Neuron (in vitro differentiated cells): ENCODE results near the gene LDLRAD1.
"Not testable (repeated sequence)": the region's sequence is repeated elsewhere in the genome, so short reads cannot be mapped to it uniquely, and the experiment has no call there.

Experiments
- H2AFZ ChIP-seq: one replicate; pipeline ENCODE4 v1.6.1; 2013; ENCODE audit warnings: low read depth, mild to moderate bottlenecking, inconsistent platforms, low read length, moderate library complexity
- H3K27me3 ChIP-seq: one replicate; pipeline ENCODE4 v1.6.1; 2013; ENCODE audit warnings: low read length; ENCODE audit not compliant: insufficient read depth
- H3K36me3 ChIP-seq: one replicate; pipeline ENCODE4 v1.6.1; 2013; ENCODE audit warnings: low read length; ENCODE audit not compliant: insufficient read depth
- H3K4me1 ChIP-seq: one replicate; pipeline ENCODE4 v1.6.1; 2013; ENCODE audit warnings: low read length; ENCODE audit not compliant: insufficient read depth
- H3K4me3 ChIP-seq: 2 replicates; pipeline ENCODE4 v1.5.1; 2013; ENCODE audit warnings: mild to moderate bottlenecking, low read length, moderate library complexity
- H3K9me3 ChIP-seq: one replicate; pipeline ENCODE4 v1.6.1; 2013; ENCODE audit warnings: low read length

The LDLRAD1 gene, protein sequence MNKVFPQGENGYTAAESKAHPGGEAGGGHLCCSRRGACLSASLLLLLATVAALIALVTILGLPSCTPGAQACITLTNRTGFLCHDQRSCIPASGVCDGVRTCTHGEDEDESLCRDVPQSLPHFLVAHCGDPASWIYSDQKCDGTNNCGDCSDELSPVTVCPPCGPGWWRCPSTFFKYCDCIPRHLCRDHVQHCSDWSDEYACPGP

DNA sequence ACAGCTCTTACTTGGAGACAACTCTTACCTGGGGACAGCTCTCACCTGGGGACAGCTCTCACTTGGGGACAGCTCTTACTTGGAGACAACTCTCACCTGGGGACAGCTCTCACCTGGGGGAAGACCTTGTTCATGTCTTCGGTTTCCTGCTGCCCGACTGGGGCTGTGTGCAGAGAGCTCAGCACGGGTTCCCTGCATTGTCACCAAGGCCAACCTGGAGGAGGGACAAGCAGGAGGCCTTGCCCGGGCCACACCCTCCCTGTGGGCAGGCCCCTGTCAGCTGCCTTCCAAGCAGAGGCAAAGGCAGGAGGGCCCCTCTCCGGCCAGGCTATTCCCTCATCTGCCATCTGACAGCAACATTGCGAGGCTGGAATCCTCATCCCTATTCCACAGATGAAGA, at the start of gene LDLRAD1:
LDLRAD1 (minus strand) TSS at position 208 of the 400 bp plus-strand sequence; CDS start at position 134, 74 bp downstream.
- H3K27me3 ChIP-seq, result peaks cover 11% of the 10 kb centered on the region

DNA sequence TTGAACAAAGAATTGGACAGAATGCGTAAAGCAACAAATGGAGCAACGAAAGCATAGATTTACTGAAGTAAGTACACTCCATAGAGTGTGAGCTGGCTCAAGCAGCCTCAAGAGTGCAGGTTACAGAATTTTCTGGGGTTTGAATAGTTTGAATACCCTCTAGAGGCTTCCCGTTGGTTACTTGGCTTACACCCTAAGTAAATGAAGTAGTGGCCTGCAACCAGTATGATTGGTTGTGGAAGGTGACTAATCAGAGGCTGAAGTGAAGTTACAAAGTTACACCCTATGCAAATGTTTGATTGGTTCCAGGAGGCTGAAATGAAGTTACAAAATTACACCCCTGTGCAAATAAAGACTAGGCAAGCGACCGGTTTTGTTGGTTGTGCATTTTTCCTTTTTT, 46.3 kb upstream of the LDLRAD1 start:
- Histone ChIP-seq H3K36me3 (no peaks in the 10 kb centered on the region), H3K9me3 (no peaks in the 10 kb centered on the region), H3K27me3 (no peaks in the 10 kb centered on the region), H2AFZ (no peak overlapping the region), H3K4me1 (no peaks in the 10 kb centered on the region), H3K4me3 (no peak overlapping the region)

More for the DNA sequence above, at the start of gene LDLRAD1:
- no peak within 1 kb of the TSS for H3K4me3 ChIP-seq
- peaks cover 6% of the 10 kb centered on the region for H3K4me1 ChIP-seq
- H3K36me3 ChIP-seq, result no peaks in the 10 kb centered on the region
- H2AFZ ChIP-seq, result no peak within 1 kb of the TSS
- no peaks in the 10 kb centered on the region for H3K9me3 ChIP-seq

DNA sequence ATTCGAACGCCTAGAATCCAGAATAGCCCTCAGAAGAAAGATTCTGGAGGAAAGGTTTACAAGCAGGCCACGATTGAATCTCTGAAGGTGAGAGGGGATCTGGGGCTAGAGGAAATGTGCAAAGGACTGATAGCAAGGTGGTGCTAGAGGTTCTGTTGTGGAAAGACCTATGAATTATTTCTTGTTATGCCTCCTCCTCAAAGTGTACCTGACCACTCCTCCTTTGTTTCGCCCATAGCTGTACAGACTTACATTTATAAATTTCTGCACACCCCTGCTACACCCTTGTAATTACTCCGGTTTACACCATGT, 36.4 kb upstream of the LDLRAD1 start:
- no peaks in the 10 kb centered on the region for H3K9me3 ChIP-seq
- no peaks in the 10 kb centered on the region for H3K36me3 ChIP-seq
- H3K4me1 ChIP-seq, result peaks cover 20% of the 10 kb centered on the region
- peak overlapping the region; percentile 52 for H2AFZ ChIP-seq
- peak overlapping the region; percentile 86 for H3K4me3 ChIP-seq
- H3K27me3 ChIP-seq, result no peaks in the 10 kb centered on the region

DNA sequence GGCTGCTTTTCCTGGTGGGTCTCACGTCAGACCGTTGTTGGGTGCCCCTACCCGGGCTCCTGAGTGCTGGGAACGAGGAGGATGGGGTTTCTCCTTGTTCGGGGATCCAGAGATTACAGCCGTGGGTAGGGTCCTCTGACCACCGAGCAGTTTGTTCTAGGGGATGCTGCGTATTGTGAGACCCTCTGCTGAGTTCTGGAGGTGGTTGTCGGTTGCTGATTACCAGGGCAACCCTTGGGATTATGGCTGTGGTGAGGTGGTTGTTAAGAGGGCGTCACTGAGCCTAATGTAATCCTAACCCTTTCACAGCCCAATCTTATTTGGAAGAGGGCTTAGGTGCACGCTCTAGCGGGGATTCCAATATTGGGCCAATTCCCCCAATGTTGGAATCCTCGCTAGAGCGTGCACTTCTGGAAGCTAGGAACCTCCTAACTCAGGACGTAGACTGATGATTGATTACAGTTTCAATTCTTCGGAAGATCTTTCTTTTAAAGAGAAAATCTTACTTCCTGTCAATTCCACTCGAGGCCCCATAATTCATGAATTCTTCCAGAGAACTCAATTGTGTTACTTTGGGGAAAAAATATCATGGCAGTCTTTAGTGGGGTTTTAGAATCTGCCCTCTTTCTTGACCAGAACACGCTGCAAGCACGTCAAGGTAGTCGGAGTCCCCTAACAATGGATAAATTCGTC, 35.9 kb upstream of the LDLRAD1 start:
- Histone ChIP-seq H3K4me1 (peaks cover 20% of the 10 kb centered on the region), H3K9me3 (no peaks in the 10 kb centered on the region), H2AFZ (peak overlapping the region; percentile 52), H3K4me3 (peak overlapping the region; percentile 86), H3K36me3 (no peaks in the 10 kb centered on the region), H3K27me3 (no peaks in the 10 kb centered on the region)

DNA sequence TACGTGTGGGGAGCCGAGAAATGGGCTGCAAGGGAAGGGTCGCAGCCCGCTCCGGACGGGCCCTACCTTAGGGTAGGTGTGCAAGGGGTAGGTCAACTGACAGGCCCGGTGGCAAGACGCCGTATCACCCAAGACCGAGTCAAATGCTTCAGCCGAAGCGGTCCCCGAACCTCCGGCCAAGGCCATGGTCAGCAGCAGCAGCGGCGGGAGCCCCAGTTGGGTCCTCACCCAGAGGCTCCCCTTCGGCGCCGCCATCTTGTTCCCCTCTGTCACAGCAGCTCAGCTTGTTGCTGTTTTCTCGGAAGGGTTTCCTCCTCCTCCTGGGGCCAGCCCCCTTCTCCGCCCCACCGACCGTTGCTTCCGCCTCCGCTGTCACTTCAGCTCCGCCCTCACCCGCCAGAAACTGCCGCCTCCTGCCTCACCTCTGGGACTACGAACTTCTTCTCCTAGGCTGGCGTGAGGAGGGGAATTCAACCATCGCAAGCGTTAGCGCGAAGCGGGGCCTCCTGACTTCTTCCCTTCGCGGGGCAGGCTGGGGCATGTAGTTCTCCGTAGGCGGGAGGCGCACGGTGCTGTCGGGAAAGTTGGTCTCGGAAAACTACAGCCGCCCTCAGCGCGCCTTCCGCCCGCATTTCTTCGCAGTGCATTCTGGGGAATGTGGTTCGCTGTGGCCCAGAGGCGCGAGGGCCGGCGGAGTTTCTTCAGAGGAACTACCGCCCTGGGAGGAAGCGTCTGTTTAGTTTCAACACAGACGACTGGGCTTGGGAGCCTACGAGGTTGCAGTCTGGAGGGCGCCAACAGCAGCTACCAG, 35.2 kb upstream of the LDLRAD1 start, which contains the start of the genes TCEANC2 and TMEM59:
TCEANC2 (plus strand) TSS at position 675 of the 811 bp plus-strand sequence. CDS start 815 bp downstream, outside the sequence.
TMEM59 (minus strand) TSS at position 271 of the 811 bp plus-strand sequence; CDS start at position 255, 16 bp downstream.
- Histone ChIP-seq H3K9me3 (no peaks in the 10 kb centered on the region), H3K4me1 (peaks cover 20% of the 10 kb centered on the region), H3K36me3 (no peaks in the 10 kb centered on the region), H3K4me3 (peak within 1 kb of the TSS; percentile 86), H3K27me3 (no peaks in the 10 kb centered on the region), H2AFZ (peak within 1 kb of the TSS; percentile 52)

DNA sequence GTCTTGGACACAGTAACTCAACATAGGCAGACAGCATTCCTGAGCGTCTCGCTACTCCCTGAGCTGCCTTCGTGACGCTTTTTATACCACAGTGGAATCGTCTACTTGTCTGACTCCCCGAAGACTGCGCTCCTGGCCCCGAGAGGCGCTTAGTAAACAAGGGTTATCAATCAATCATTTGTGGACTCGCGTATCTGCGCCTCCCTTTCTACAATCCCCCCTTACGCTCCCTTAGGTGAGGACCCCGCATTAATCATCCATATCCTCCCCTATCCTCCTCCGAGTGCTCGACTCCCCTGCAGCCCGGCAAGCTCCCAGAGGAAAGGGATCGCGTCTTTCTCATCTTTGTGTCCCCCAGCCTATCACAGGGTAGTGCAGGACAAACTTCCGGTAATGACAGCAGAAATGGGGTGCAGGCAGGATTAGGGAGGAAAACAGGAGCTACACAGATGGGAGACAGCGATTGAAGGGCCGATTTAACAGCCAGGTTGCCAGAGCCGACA, 34.5 kb upstream of the LDLRAD1 start:
- no peaks in the 10 kb centered on the region for H3K27me3 ChIP-seq
- peak overlapping the region; percentile 12 for H2AFZ ChIP-seq
- no peaks in the 10 kb centered on the region for H3K9me3 ChIP-seq
- H3K4me3 ChIP-seq, result peak overlapping the region; percentile 86
- H3K36me3 ChIP-seq, result no peaks in the 10 kb centered on the region
- H3K4me1 ChIP-seq, result peaks cover 20% of the 10 kb centered on the region

DNA sequence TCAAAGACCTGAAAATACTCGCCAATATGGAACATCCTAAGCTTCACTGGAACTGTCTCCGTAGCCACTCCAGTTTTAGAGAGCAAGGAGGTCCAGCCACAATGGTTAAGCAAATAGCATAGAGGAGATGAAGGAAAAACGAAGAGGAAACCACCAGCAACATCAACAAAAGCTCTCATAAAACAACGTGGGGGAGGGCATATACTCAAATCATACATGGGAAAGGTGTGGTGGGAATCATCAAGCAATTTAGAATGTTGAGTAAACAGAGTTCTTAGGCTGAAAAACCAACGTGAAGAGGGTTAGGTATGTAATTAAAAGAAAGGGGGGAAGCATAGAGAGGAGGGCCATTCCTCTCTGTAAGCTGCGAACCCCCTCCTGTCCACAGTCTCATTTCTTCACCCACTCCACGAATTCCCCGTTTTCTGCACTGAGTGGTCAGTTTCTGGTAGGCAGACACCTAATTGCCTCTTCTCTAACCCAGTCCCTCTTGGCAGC, 34.0 kb upstream of the LDLRAD1 start:
- Histone ChIP-seq H3K27me3 (no peaks in the 10 kb centered on the region), H3K4me1 (peaks cover 20% of the 10 kb centered on the region), H3K36me3 (no peaks in the 10 kb centered on the region), H3K9me3 (no peaks in the 10 kb centered on the region), H2AFZ (no peak overlapping the region), H3K4me3 (peak overlapping the region; percentile 86)

DNA sequence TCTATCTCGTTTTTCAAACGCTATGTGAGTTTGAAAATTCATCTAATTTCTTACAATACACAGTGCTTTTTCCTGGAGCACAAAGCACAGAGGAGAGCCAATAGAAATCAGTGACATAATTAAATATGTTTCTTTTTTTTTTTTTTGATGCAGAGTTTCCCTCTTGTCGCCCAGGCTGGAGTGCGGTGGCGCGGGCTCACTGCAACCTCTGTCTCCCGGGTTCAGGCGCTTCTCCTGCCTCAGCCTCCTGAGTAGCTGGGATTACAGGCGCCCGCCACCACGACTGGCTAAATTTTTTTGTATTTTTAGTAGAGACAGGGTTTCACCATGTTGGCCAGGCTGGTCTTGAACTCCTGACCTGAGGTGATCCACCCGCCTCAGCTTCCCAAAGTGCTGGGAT, 32.4 kb upstream of the LDLRAD1 start:
- peaks cover 20% of the 10 kb centered on the region for H3K4me1 ChIP-seq
- not testable (repeated sequence) for H2AFZ ChIP-seq, H3K4me3 ChIP-seq, H3K36me3 ChIP-seq, H3K27me3 ChIP-seq, H3K9me3 ChIP-seq

DNA sequence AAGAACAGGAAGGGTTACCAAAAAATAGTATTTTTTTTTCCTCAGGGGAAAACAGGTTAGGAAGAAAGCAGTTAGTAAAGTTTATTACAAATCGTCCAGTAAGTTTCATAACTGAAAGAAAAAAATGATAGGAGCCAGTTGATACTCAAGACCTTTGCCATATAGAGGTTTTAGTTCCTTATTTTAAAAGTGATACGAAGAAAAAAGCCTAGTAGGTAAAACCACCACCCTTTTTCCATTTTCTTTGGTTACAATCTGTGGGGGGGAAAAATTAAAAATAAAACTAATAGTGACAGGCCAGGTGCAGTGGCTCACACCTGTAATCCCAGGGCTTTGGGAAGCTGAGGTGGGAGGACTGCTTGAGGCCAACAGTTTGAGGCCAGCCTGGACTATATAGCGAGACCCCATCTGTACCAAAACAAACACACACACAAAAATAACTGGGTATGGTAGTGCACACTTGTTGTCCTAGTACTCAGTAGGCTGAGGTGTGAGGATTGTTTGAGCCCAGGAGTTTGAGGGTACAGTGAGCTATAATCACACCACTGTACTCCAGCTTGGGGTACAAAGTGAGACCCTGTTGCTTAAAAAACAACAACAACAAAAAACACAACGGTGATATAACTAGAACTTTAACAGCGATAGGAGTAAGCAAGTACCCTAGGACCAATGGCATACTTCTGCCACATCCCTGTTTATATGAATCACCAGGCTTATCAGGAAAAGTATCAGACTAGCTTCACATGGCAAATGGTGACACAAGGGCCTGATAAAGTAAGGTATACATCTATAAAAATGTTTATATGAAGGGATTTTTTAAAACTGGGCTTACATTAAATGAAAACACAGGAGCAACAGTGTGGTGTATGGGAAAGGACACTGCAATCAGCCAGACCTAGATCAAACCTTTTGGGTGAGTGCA, 29.7 kb upstream of the LDLRAD1 start:
- H3K4me3 ChIP-seq, result no peak overlapping the region
- no peaks in the 10 kb centered on the region for H3K9me3 ChIP-seq
- H3K4me1 ChIP-seq, result peaks cover 12% of the 10 kb centered on the region
- no peaks in the 10 kb centered on the region for H3K27me3 ChIP-seq
- H3K36me3 ChIP-seq, result peaks cover 13% of the 10 kb centered on the region
- no peak overlapping the region for H2AFZ ChIP-seq

DNA sequence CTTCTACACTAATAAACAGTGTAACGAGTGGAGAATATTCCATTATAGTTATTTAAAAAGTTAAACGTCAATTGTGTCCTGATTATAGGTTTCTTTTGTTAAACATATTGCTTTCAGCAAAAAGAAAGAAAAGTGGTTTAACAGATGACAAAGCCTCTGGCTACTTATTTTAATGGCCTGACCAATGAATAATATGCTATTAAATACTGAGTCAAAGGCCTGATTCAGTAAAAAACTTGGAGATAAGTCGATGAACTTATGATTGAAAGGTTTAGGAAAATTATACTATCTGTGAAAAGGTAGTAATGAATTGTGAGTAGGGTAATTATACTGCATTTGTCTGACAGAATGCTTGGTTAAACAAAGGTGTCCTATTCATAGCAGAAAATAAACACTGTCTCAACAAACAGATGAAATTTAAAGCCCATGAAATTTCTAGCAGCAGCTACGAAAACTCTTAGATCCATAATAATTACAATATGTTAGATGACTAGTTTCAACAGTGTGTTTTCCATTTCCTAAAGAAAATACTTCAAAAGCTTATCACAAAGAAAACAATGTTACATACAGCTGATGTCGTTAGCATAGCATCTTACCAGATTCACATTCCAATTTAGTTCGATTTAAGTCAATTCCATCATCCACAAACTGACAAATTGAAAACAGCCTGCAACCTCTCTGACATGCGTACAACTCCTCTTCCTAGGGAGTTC, 28.8 kb upstream of the LDLRAD1 start:
- H3K27me3 ChIP-seq, result no peaks in the 10 kb centered on the region
- peaks cover 21% of the 10 kb centered on the region for H3K36me3 ChIP-seq
- H2AFZ ChIP-seq, result no peak overlapping the region
- H3K4me1 ChIP-seq, result peaks cover 10% of the 10 kb centered on the region
- no peaks in the 10 kb centered on the region for H3K9me3 ChIP-seq
- no peak overlapping the region for H3K4me3 ChIP-seq

DNA sequence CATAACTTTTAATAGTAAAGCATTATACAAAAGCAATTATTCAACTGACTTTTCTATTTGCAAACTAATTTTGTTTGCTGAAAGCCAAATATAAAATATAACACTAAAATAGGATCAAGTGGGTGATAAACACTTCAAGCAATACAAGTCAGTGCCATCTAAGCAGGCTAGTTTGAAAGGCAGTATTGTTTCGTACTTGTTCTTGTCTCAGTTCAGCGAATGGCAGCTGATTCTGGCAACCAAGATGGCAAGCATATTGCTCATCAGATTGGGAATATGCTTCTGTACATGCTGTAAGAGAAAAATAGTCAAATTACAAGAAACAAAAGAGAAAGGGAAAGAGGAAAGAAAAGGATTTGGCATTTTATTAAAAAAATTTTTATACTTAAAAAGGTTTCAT, 27.5 kb upstream of the LDLRAD1 start:
- Histone ChIP-seq H3K27me3 (no peaks in the 10 kb centered on the region), H3K4me3 (no peak overlapping the region), H3K36me3 (peaks cover 34% of the 10 kb centered on the region), H2AFZ (no peak overlapping the region), H3K9me3 (no peaks in the 10 kb centered on the region), H3K4me1 (no peaks in the 10 kb centered on the region)

DNA sequence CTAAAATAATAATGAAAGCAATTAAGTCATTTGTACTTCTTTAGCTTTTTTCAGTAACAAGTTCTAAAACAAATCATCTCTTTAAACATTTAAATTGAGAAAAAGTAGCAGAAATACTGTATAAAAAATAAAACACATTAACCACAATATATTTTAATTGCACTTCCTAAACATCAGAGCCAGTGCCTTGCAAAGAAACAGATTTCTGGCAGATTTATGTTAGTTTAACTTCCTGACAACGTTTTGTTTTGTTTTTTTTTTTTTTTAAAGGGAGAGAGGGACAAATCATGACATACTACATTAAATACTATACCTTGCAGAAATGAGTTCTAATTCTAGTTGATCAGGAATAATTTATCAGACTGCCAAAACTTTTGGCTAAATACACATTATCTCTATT, 23.8 kb upstream of the LDLRAD1 start:
- H3K27me3 ChIP-seq, result no peaks in the 10 kb centered on the region
- no peak overlapping the region for H3K4me3 ChIP-seq
- no peaks in the 10 kb centered on the region for H3K4me1 ChIP-seq
- peaks cover 65% of the 10 kb centered on the region for H3K36me3 ChIP-seq
- H3K9me3 ChIP-seq, result no peaks in the 10 kb centered on the region
- no peak overlapping the region for H2AFZ ChIP-seq
